ENCODE measurements around the gene NMT1. TPM values are rescaled to one million over a fixed set of nuclear protein-coding genes. Genes with fewer than 3 reads are reported as not detected.

NMT1 gene
- polyA plus RNA-seq, 1 of the 3 experiments (the other 2 are of a cell fraction), result 30.1 TPM

DNA sequence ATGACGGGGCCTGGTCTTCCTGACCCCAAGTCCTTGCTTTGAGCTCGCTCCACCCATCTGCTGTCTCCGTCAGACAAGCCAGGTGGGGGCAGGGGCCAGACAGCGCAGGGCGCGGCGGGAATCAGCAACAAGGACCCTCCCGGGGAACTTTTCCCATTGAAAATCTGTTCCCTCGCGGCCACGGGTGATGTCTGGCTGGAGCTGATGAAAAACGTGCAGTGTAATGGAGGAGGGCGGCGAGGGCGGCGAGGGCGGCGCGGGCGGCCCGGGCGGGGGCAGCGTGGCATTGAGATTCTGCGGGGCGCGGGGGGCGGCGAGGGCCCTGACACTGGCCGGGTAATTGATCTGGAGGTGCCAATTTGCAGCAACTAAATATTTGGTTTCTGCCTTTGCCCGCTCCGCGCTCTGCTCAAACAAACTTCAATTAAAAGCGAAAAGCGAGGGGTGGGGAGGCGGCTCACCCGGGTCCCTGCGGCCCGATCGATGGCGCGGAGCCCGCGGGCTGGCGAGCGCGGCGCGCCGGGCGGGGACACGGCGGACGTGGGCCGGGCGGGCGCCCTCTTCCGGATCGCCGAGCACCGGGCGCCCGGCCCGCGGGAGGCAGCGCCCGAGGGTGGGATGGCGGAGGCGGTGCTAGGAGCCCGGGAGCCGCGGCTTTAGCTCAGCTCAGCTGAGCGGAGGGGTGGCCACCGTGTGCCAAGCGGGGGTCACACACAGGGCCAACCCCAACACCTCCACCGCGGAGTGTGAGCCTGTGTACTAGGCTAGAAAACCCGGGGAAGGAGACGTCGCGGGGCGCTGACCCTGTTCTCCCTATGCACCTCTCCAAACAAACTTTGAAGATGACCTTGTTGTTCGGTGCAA is 42.0 kb upstream of the NMT1 start:
- H3K36me3 ChIP-seq (replicated peaks in 1 of 2; ENCODE audit: control insufficient read depth in 1 of 2, insufficient read depth in 2 of 2, low read length in 1 of 2), result peaks cover 0 to 3% of the 10 kb centered on the region in 2 experiments
- H3K9me2 ChIP-seq, result no peaks in the 10 kb centered on the region
- H3K9me3 ChIP-seq, result no peaks in the 10 kb centered on the region
- ChIA-PET POLR2A (interaction anchor here (0.7 to 1.6 kb wide), 6 partner anchors 28 to 130 kb away, joined by 3 to 5 read pairs (median 3); partner anchors contain the start of gene EFTUD2), CTCF (interaction anchor here (0.6 to 13.0 kb wide), 29 partner anchors 8 to 244 kb away, joined by 3 to 433 read pairs (median 4); partner anchors contain the start of genes ACBD4, C1QL1, EFTUD2 and GFAP)
- H3K4me2 ChIP-seq, result peak overlapping the region; percentile 85
- peak overlapping the region; percentile 89; the same call in 1 of the 2 replicates for H2AFZ ChIP-seq (ENCODE audit: low read depth)
- no peaks in the 10 kb centered on the region for H3K27me3 ChIP-seq (ENCODE audit: insufficient read depth)
- peak overlapping the region in 1 of 2 experiments; percentile 59; a peak in 2 of 4 replicates for H3K27ac ChIP-seq (ENCODE audit: low read depth in 2 of 2, low read length in 1 of 2)
- H3F3A ChIP-seq (replicated peaks; ENCODE audit: insufficient read depth), result peaks cover 23% of the 10 kb centered on the region
- TF ChIP-seq FOXM1 (IDR thresholded peaks at IDR 0.05; ENCODE audit: low read depth) (no peak), NFIC (IDR thresholded peaks at IDR 0.05; ENCODE audit: borderline replicate concordance) (no peak), FOXJ3 (CRISPR knock-in tag; IDR thresholded peaks at IDR 0.05) (no peak), TAF1 (IDR thresholded peaks at IDR 0.05; ENCODE audit: borderline replicate concordance, low read depth, low read length) (no peak), RFX5 (IDR thresholded peaks at IDR 0.05; ENCODE audit: low read length) (no peak), YY1 (IDR thresholded peaks at IDR 0.05; ENCODE audit: low read depth) (no peak), RAD21 (IDR thresholded peaks at IDR 0.05; ENCODE audit: low read length) (peak; percentile 20; the same call in 1 of the 2 replicates), SMC3 (IDR thresholded peaks at IDR 0.05; ENCODE audit: low read depth, low read length) (peak; percentile 55), MXI1 (IDR thresholded peaks at IDR 0.05; ENCODE audit: low read depth, low read length) (peak; percentile 17; the same call in 1 of the 2 replicates), POLR2AphosphoS5 (IDR thresholded peaks at IDR 0.05; ENCODE audit: low read depth, low read length) (peak; percentile 12; the same call in 1 of the 2 replicates), MEF2A (IDR thresholded peaks at IDR 0.05; ENCODE audit: borderline replicate concordance, low read depth) (no peak), FOSL2 (IDR thresholded peaks at IDR 0.05; ENCODE audit: borderline replicate concordance, low read depth) (no peak), JUND (IDR thresholded peaks at IDR 0.05) (no peak)
- TF ChIP-seq, protein P1, sequence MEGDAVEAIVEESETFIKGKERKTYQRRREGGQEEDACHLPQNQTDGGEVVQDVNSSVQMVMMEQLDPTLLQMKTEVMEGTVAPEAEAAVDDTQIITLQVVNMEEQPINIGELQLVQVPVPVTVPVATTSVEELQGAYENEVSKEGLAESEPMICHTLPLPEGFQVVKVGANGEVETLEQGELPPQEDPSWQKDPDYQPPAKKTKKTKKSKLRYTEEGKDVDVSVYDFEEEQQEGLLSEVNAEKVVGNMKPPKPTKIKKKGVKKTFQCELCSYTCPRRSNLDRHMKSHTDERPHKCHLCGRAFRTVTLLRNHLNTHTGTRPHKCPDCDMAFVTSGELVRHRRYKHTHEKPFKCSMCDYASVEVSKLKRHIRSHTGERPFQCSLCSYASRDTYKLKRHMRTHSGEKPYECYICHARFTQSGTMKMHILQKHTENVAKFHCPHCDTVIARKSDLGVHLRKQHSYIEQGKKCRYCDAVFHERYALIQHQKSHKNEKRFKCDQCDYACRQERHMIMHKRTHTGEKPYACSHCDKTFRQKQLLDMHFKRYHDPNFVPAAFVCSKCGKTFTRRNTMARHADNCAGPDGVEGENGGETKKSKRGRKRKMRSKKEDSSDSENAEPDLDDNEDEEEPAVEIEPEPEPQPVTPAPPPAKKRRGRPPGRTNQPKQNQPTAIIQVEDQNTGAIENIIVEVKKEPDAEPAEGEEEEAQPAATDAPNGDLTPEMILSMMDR (IDR thresholded peaks at IDR 0.05), result peak; percentile 45
- TF ChIP-seq, protein P2, sequence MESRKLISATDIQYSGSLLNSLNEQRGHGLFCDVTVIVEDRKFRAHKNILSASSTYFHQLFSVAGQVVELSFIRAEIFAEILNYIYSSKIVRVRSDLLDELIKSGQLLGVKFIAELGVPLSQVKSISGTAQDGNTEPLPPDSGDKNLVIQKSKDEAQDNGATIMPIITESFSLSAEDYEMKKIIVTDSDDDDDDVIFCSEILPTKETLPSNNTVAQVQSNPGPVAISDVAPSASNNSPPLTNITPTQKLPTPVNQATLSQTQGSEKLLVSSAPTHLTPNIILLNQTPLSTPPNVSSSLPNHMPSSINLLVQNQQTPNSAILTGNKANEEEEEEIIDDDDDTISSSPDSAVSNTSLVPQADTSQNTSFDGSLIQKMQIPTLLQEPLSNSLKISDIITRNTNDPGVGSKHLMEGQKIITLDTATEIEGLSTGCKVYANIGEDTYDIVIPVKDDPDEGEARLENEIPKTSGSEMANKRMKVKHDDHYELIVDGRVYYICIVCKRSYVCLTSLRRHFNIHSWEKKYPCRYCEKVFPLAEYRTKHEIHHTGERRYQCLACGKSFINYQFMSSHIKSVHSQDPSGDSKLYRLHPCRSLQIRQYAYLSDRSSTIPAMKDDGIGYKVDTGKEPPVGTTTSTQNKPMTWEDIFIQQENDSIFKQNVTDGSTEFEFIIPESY (IDR thresholded peaks at IDR 0.05; ENCODE audit: borderline replicate concordance, low read depth), result no peak
- DNase-seq, result peak; percentile 91
- no peaks in the 10 kb centered on the region for H3K79me2 ChIP-seq (ENCODE audit: insufficient read depth)
- 16% methylated on average over 33 of the region's 82 CpGs for WGBS (ENCODE audit: low lambda C conversion rate)
- H3K4me3 ChIP-seq (ENCODE audit: low read depth in 2 of 2, low read length in 1 of 2), result peak overlapping the region; percentile 49 to 63
- H3K9ac ChIP-seq, result peak overlapping the region; percentile 51; the same call in 1 of the 2 replicates
- peaks cover 10 to 34% of the 10 kb centered on the region in 2 experiments; a peak in 1 of 4 replicates for H3K4me1 ChIP-seq (ENCODE audit: control insufficient read depth in 1 of 2, insufficient read depth in 2 of 2, low read depth in 1 of 2, low read length in 1 of 2)
- H4K20me1 ChIP-seq (ENCODE audit: insufficient read depth), result no peaks in the 10 kb centered on the region

All from SK-N-SH (cell line).